Endothelial cell of umbilical vein (primary cell): ENCODE results near the gene GLDC. TPM values are rescaled to one million over a fixed set of nuclear protein-coding genes. Genes with fewer than 3 reads are reported as not detected.

ENCODE experiments used
- BruUV-seq: library from RNA; stranded (reverse); fragments of 400-500 nt; replicated peaks from 2 replicates; lab custom pipeline; 2021; lab: Mats Ljungman, UMichigan
- CTCF ChIA-PET: fragments of 300-600, 350-600 bp; sonication (Branson Sonifier 250); formaldehyde crosslinking; loops from one replicate; lab custom pipeline; 2021; ENCODE audit warnings: antibody characterized with exemption, inconsistent platforms; lab: Charles Lee
- POLR2A ChIA-PET: fragments of 300-600, 350-600 bp; sonication (Branson Sonifier 250); formaldehyde crosslinking; loops from one replicate; lab custom pipeline; 2021; ENCODE audit warnings: antibody characterized with exemption, inconsistent platforms; lab: Charles Lee
- DNase-seq: peaks from one replicate; pipeline ENCODE4 v3.0.0-alpha.2; 2011; ENCODE audit warnings: low read depth, low spot score
- FAIRE-seq: peaks from 2 replicates; lab custom pipeline; 2011; peaks lifted over from hg19 to GRCh38; lab: Jason Lieb, UNC
- H2AFZ ChIP-seq: 2 replicates; pipeline ENCODE4 v1.6.0; 2012; ENCODE audit warnings: low read depth, low read length, control low read depth, inconsistent platforms
- H3K27ac ChIP-seq: 2 replicates; pipeline ENCODE4 v1.5.1; 2011; ENCODE audit warnings: low read depth, mild to moderate bottlenecking, control low read depth, low read length, moderate library complexity; ENCODE audit not compliant: insufficient read depth
- H3K27me3 ChIP-seq, 2 experiments: 2 replicates each; pipeline versions ENCODE4 v1.6.0 to v1.6.1; 2011; ENCODE audit warnings: low read length in 2 of 2, mixed read lengths in 1 of 2; ENCODE audit not compliant: control insufficient read depth in 2 of 2, insufficient read depth in 2 of 2
- H3K36me3 ChIP-seq, 2 experiments: 2 replicates in 1 of 2; 3 replicates in 1 of 2; pipeline ENCODE4 v1.5.1; 2011; ENCODE audit warnings: low read length in 2 of 2, mild to moderate bottlenecking in 1 of 2, moderate library complexity in 1 of 2; ENCODE audit not compliant: control insufficient read depth in 2 of 2, insufficient read depth in 2 of 2; ENCODE audit errors: extremely low read depth in 1 of 2
- H3K4me1 ChIP-seq: 3 replicates; pipeline ENCODE4 v1.5.1; 2011; ENCODE audit warnings: mild to moderate bottlenecking, low read length; ENCODE audit not compliant: control insufficient read depth, insufficient read depth; ENCODE audit errors: extremely low read depth
- H3K4me2 ChIP-seq: 2 replicates; pipeline ENCODE4 v1.6.1; 2011; ENCODE audit warnings: low read length, control low read depth, mixed read lengths; ENCODE audit not compliant: insufficient read depth
- H3K4me3 ChIP-seq, 3 experiments: fragments of 200-600 bp in 1 of 3; sonication (generic), shearing (Covaris generic) in 1 of 3; replicated peaks in 1 of 3; 2 replicates each; pipeline ENCODE4 v1.5.1; 2011 to 2016; ENCODE audit warnings: control low read depth in 3 of 3, low read length in 3 of 3, mild to moderate bottlenecking in 2 of 3, inconsistent platforms in 1 of 3, low read depth in 1 of 3, moderate library complexity in 1 of 3; ENCODE audit not compliant: insufficient read depth in 1 of 3
- H3K79me2 ChIP-seq: 2 replicates; pipeline ENCODE4 v1.6.0; 2012; ENCODE audit warnings: low read length, inconsistent platforms; ENCODE audit not compliant: control insufficient read depth, insufficient read depth
- H3K9ac ChIP-seq: replicated peaks from 2 replicates; pipeline ENCODE3; 2011; ENCODE audit warnings: low read length, control low read depth; ENCODE audit not compliant: insufficient read depth; ENCODE audit errors: extremely low read depth
- H3K9me1 ChIP-seq: replicated peaks from 3 replicates; pipeline ENCODE4 v1.6.0; 2011; ENCODE audit warnings: mild to moderate bottlenecking, low read length; ENCODE audit not compliant: control insufficient read depth, insufficient read depth; ENCODE audit errors: extremely low read depth
- H3K9me3 ChIP-seq: replicated peaks from 2 replicates; pipeline ENCODE4 v1.5.1; 2012; ENCODE audit warnings: low read length, inconsistent platforms; ENCODE audit not compliant: control insufficient read depth, insufficient read depth
- H4K20me1 ChIP-seq: replicated peaks from 2 replicates; pipeline ENCODE3; 2011; ENCODE audit warnings: mild to moderate bottlenecking, low read length; ENCODE audit not compliant: control insufficient read depth, insufficient read depth; ENCODE audit errors: extremely low read depth
- EZH2 ChIP-seq: IDR thresholded peaks from 2 replicates; pipeline ENCODE4 v1.6.1; 2012; ENCODE audit warnings: borderline replicate concordance, low read depth, mild to moderate bottlenecking, moderate library complexity, low read length, inconsistent platforms; ENCODE audit not compliant: severe bottlenecking
- FOS ChIP-seq: IDR thresholded peaks from 2 replicates; pipeline ENCODE4 v1.6.1; 2011; ENCODE audit warnings: mild to moderate bottlenecking, low read length, moderate library complexity, borderline replicate concordance; ENCODE audit not compliant: insufficient read depth
- GATA2 ChIP-seq: IDR thresholded peaks from 2 replicates; pipeline ENCODE4 v1.7.0; 2011; ENCODE audit warnings: low read depth, mild to moderate bottlenecking, moderate library complexity, mixed read lengths, low read length; ENCODE audit not compliant: insufficient read length, insufficient read depth
- JUN ChIP-seq: IDR thresholded peaks from 2 replicates; pipeline ENCODE4 v1.6.1; 2011; ENCODE audit warnings: borderline replicate concordance, low read depth; ENCODE audit not compliant: insufficient read length, insufficient read depth
- MAX ChIP-seq: IDR thresholded peaks from 2 replicates; pipeline ENCODE4 v1.6.1; 2011; ENCODE audit not compliant: insufficient read depth, insufficient read length
- MYC ChIP-seq: IDR thresholded peaks from one replicate; pipeline ENCODE4 v1.6.1; 2011; ENCODE audit warnings: mild to moderate bottlenecking, low read depth, low read length
- POLR2A ChIP-seq: IDR thresholded peaks from 2 replicates; pipeline ENCODE4 v1.6.1; 2012; ENCODE audit warnings: low read depth, mild to moderate bottlenecking, control low read depth, low read length
- POLR2AphosphoS5 ChIP-seq: IDR thresholded peaks from 2 replicates; pipeline ENCODE4 v1.6.1; 2012; ENCODE audit warnings: low read depth, mild to moderate bottlenecking, control low read depth, low read length, moderate library complexity; ENCODE audit not compliant: insufficient read depth
- dilution Hi-C: fragments of 300-500 bp; cut with MboI; formaldehyde crosslinking; loops from one replicate; pipeline ENCODE4 v1.15.0; 2019; ENCODE audit warnings: low sequenced_read_pairs; ENCODE audit not compliant: extremely low pct_ligation_motif_present
- intact Hi-C: fragments of 100-400 bp; cut with micrococcal nuclease; formaldehyde crosslinking; loops from one replicate; pipeline ENCODE4 v1.10.0; 2022
- polyA plus RNA-seq, 4 experiments: library from polyadenylated mRNA; depleted of rRNA in 3 of 4; stranded (reverse) in 3 of 4; unstranded in 1 of 4; fragments of >200 nt; gene quantifications; 2 replicates each; pipeline versions ENCODE4 v1.2.1 to v1.2.3, GENCODE V29; 2011 to 2012; ENCODE audit warnings: missing spikeins in 1 of 4
- total RNA-seq: library from RNA; stranded (reverse); gene quantifications from 2 replicates; pipeline ENCODE4 v1.2.3, GENCODE V29; 2021
- TF ChIP-seq, protein P1 (sequence below), 2 donors: IDR thresholded peaks; 1 replicate in 1 of 2; 2 replicates in 1 of 2; pipeline ENCODE4 v1.5.1; 2011; ENCODE audit warnings: low read length in 2 of 2, mild to moderate bottlenecking in 2 of 2, moderate library complexity in 2 of 2, control low read depth in 1 of 2, inconsistent platforms in 1 of 2, low read depth in 1 of 2; ENCODE audit not compliant: insufficient read depth in 1 of 2; ENCODE audit errors: extremely low read depth in 1 of 2

The GLDC gene
- total and polyA plus RNA-seq, 2 donors (not counting 3 experiments of a cell fraction or from before 2014, with no cell fraction given): 1.8 to 2.6 TPM

DNA sequence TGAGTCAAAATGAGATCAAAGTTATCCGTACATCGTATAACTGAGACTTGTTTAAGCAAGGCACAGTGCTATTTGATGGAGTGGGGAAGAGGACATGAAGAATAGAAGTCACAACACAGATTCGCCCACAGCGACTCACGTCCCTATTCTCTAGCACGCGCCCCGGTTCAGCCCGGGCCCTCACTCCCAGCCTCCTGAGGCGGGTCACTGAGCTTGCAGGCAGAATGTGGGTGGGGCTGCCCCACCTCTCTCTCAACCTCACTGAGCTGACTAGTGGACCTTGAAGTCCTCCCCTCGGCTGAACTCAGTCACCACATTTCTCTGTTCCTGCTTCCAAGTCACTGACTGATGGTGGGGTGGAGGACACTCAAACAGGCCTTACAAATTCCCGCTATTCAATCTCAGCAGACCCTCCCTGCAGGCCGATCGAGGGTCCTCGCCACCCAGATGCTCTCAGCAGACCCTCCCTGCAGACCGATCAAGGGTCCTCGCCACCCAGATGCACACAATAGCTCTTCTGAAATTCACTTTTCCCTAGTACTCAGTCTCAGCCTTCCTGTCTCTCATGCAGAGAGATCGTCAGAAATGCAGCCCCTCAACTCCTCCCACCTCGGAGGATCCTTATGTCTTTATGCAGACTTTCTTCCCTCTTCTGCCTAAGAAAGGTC is 12.9 kb downstream of the GLDC start:
- POLR2A ChIA-PET: no interaction called here
- TF ChIP-seq MYC (no peak), EZH2 (no peak), FOS (no peak), JUN (no peak), GATA2 (no peak), POLR2A (no peak), MAX (no peak), POLR2AphosphoS5 (no peak)
- TF ChIP-seq, protein P1, sequence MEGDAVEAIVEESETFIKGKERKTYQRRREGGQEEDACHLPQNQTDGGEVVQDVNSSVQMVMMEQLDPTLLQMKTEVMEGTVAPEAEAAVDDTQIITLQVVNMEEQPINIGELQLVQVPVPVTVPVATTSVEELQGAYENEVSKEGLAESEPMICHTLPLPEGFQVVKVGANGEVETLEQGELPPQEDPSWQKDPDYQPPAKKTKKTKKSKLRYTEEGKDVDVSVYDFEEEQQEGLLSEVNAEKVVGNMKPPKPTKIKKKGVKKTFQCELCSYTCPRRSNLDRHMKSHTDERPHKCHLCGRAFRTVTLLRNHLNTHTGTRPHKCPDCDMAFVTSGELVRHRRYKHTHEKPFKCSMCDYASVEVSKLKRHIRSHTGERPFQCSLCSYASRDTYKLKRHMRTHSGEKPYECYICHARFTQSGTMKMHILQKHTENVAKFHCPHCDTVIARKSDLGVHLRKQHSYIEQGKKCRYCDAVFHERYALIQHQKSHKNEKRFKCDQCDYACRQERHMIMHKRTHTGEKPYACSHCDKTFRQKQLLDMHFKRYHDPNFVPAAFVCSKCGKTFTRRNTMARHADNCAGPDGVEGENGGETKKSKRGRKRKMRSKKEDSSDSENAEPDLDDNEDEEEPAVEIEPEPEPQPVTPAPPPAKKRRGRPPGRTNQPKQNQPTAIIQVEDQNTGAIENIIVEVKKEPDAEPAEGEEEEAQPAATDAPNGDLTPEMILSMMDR (IDR thresholded peaks at IDR 0.05; ENCODE audit: extremely low read depth in 1 of 2, insufficient read depth in 1 of 2, low read depth in 1 of 2, low read length in 2 of 2): no peak
- Histone ChIP-seq H3K4me2 (no peak overlapping the region), H3K4me3 (no peak overlapping the region), H2AFZ (no peak overlapping the region), H3K27ac (no peak overlapping the region), H3K36me3 (no peaks in the 10 kb centered on the region), H3K79me2 (no peaks in the 10 kb centered on the region), H4K20me1 (no peaks in the 10 kb centered on the region), H3K9me1 (no peaks in the 10 kb centered on the region), H3K9me3 (no peaks in the 10 kb centered on the region), H3K4me1 (no peaks in the 10 kb centered on the region), H3K9ac (no peak overlapping the region), H3K27me3 (peaks cover under 1 to 2% of the 10 kb centered on the region in 2 experiments)
- DNase-seq (no peak), FAIRE-seq (no peak)
- intact Hi-C loops (no loop called here), dilution Hi-C loops (no loop called here)
- CTCF ChIA-PET: interaction anchor here (1.6 kb wide), 1 partner anchor 11 kb away, joined by 4 read pairs; no protein-coding TSS in a partner anchor
- BruUV-seq: no TSS peak
